HG03460 (cell line): ENCODE measurements around the gene DUS3L.

Source experiments
- ATAC-seq: cut with Tn5 transposase; IDR thresholded peaks from one replicate; pipeline ENCODE4 v1.9.1; 2021; ENCODE audit not compliant: unreplicated experiment

DUS3L gene

GRCh38 chr19:5822181-5822844, 31.4 kb upstream of the DUS3L start:
- ATAC-seq = no peak

GRCh38 chr19:5821521-5822180, 30.7 kb upstream of the DUS3L start:
- ATAC-seq = no peak

- ATAC-seq = no peak
These were observed 29.8 kb upstream of the DUS3L start for GRCh38 chr19:5820785-5821184.

GRCh38 chr19:5818594-5818993, 27.6 kb upstream of the DUS3L start:
- ATAC-seq = no peak

GRCh38 chr19:5817218-5817617, 26.3 kb upstream of the DUS3L start:
- ATAC-seq = no peak

GRCh38 chr19:5814852-5815246, 23.9 kb upstream of the DUS3L start:
- ATAC-seq = no peak

GRCh38 chr19:5814123-5814851, 23.3 kb upstream of the DUS3L start:
- no peak for ATAC-seq

GRCh38 chr19:5811117-5811516, 20.2 kb upstream of the DUS3L start:
- ATAC-seq = no peak

GRCh38 chr19:5809469-5809868, 18.5 kb upstream of the DUS3L start:
- ATAC-seq = no peak

GRCh38 chr19:5809053-5809452, 18.1 kb upstream of the DUS3L start:
- no peak for ATAC-seq

- no peak for ATAC-seq
These were observed 17.3 kb upstream of the DUS3L start for GRCh38 chr19:5808120-5808816.

- ATAC-seq = no peak
These were observed 15.9 kb upstream of the DUS3L start for GRCh38 chr19:5806905-5807304.

- no peak for ATAC-seq
These were observed 15.1 kb upstream of the DUS3L start for GRCh38 chr19:5806133-5806489.

GRCh38 chr19:5805462-5806132, 14.6 kb upstream of the DUS3L start:
- no peak for ATAC-seq

GRCh38 chr19:5804516-5805461, 13.8 kb upstream of the DUS3L start, which contains the start of gene NRTN:
TSS of gene NRTN (plus strand) at chr19:5805067. CDS start at chr19:5824166, 19,099 bp downstream.
- no peak for ATAC-seq

- ATAC-seq = peak; percentile 64
These were observed 13.0 kb upstream of the DUS3L start for GRCh38 chr19:5803752-5804515.

GRCh38 chr19:5803441-5803751, 12.4 kb upstream of the DUS3L start:
- ATAC-seq = no peak

- ATAC-seq = no peak
These were observed 11.0 kb upstream of the DUS3L start for GRCh38 chr19:5801796-5802619.
